CD4-positive, alpha-beta T cell treated with Interleukin-15 for 1 hour (primary cell): ENCODE measurements around the gene MYCT1.
"Not testable (repeated sequence)": the region's sequence is repeated elsewhere in the genome, so short reads cannot be mapped to it uniquely, and the experiment has no call there.

ENCODE experiments used
- DNase-seq: peaks from one replicate; pipeline ENCODE4 v3.0.0-alpha.2; 2020

The MYCT1 gene, protein sequence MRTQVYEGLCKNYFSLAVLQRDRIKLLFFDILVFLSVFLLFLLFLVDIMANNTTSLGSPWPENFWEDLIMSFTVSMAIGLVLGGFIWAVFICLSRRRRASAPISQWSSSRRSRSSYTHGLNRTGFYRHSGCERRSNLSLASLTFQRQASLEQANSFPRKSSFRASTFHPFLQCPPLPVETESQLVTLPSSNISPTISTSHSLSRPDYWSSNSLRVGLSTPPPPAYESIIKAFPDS

DNA sequence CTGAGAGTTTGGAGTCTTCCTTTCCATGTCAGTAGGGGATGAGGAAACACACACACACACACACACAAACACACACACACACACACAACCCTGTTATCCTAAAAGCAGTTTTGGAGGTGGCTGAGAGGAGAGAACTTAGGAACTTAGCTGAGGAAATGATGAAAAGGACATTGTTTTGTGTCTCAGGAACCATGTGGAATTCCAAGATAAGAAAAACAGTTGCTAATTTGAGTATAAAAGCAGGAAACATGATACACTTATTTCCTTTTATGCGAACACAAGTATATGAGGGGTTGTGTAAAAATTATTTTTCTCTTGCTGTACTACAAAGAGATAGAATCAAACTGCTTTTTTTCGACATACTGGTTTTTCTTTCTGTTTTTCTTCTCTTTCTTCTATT lies at the start of gene MYCT1:
Gene MYCT1 (plus strand): TSS at position 264 of the 400 bp plus-strand sequence. CDS start 6 bp downstream, at position 270.
- DNase-seq: no peak

DNA sequence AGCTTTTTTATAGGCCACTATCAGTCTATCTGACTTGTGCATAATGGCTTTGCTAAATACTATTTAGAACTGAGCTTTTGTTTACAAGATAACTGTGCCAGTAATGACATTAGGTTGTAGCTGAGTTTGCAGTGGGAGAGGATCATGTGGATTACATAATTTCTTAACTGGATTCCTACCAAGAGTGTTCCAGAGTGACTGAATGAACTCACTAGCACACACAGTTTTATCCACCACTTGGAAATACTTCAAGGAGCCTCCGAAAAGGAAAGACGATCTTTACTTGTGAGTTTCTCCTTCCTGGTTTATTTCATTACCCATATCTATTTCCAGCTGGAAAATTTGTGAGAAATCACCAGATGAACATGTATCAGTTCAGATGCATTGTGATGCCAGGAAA lies 49.6 kb upstream of the MYCT1 start:
- no peak for DNase-seq

DNA sequence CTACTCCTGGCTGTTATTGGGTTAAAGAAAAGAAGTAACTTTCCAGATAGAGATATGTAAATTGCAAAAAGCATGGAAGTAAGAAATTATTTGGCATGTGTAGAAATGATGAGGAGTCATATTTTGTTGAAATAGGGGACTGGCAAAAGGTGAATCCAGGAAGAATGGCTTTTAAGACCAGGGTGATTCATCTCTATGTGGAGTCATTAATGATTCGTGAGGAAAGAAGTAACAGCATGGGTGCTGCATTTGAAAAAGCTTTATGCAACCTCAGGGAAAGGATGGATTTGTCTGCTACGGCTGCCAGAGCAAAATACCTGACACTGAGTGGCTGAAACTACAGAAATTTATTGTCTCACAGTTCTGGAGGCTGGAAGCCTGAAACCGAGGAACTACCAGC lies 45.7 kb upstream of the MYCT1 start:
- no peak for DNase-seq

DNA sequence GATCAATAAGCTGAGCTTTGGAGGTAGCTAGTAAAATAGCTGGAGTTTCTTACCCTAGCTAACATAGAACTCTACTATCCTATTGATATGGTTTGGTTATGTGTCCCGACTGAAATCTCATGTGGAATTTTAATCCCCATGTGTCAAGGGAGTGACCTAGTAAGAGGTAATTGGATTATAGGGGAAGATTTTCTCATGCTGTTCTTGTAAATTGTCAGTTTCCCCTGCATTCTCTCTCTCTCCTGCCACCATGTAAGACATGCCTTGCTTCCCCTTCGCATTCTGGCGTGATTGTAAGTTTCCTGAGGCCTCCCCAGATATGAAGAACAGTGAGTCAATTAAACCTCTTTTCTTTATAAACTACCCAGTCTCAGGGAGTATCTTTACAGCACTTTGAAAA lies 35.9 kb upstream of the MYCT1 start:
- no peak for DNase-seq

- no peak for DNase-seq
These were observed 27.8 kb upstream of the MYCT1 start for GRCh38 chr6:152669895-152670294.

DNA sequence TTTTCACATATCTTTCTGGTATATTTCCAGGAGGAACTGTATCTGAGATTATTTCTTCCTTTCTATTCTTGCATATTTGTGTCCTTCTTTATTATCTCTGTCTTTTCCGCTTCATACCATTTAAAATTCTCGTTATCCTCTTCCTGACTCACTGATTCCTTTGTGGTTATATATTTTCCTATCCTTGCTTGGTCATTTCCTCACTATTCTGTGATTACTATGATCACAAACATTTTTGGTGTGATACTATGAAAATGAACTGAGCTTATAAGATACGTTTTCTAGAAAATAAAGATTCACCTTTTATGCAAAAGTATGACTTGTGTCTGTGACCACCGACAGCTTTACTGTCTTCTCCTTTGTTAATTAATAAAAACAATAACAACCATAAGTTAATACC lies 26.5 kb upstream of the MYCT1 start:
- DNase-seq: no peak

DNA sequence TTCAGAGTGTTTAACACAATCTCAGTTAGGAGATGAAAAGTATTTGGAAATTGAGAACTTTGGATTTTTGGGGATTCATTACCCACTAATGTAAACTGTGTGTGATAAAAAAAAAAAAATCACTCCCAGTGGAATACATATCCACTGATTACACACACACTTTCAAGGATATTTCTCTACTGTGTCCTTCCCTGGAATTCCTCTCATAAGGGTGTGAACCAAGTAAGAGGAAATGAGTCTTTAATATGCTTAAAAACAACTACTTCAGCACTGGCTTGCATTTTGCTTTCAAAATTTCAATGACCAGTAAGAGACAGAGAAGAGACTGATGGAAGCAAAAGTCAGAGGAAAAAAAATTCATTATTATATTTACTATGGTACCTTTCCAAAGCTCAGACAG lies 24.5 kb upstream of the MYCT1 start:
- DNase-seq: no peak

GRCh38 chr6:152680151-152680550 lies 17.5 kb upstream of the MYCT1 start:
- no peak for DNase-seq

DNA sequence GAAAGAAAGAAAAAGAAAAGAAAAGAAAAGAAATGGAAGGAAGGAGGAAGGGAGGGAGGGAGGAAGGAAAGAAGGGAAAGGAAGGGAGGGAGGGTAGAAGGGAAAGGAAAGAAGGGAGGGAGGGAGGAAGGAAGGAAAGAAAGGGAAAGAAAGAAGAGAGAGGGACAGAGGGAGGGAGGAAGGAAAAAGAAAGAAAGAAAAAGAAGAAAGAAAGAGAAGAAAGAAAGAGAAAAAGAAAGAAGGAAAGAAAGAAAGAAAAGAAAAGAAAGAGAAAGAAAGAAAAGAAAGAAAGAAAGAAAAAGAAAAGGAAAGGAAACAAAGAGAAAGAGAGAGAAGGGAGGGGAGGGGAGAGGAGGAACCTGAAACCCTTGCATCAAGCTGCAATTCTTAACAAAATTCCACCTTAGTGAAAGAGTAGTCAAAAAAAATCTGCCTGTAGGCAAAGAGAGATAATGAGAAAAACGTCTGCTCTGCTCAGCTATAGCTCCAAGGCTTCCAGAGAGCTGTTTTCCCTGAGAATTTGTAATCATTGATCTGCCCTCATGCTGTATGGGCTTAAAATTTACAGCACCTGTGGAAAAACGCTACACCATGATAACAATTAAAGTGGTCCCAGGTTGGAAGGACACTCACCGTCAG lies 16.7 kb upstream of the MYCT1 start:
- DNase-seq: no peak

DNA sequence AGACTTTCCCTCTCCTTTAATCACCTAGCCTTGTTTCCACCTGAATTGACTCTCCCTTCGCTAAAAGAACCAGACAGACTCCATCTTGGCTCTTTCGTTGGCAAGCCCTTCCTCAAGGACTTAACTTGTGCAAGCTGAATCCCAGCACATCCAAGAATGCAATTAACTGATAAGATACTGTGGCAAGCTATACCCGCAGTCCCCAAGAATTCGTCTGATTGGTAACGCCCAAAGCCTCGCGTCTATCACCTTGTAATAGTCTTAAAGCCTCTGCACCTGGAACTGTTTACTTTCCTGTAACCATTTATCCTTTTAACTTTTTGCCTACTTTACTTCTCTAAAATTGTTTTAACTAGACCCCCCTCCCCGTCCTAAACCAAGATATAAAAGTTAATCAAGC lies 15.6 kb upstream of the MYCT1 start:
- no peak for DNase-seq

GRCh38 chr6:152682935-152683334 lies 14.8 kb upstream of the MYCT1 start:
- DNase-seq: not testable (repeated sequence)

- DNase-seq: no peak
These were observed 11.9 kb upstream of the MYCT1 start for GRCh38 chr6:152685819-152686218.

DNA sequence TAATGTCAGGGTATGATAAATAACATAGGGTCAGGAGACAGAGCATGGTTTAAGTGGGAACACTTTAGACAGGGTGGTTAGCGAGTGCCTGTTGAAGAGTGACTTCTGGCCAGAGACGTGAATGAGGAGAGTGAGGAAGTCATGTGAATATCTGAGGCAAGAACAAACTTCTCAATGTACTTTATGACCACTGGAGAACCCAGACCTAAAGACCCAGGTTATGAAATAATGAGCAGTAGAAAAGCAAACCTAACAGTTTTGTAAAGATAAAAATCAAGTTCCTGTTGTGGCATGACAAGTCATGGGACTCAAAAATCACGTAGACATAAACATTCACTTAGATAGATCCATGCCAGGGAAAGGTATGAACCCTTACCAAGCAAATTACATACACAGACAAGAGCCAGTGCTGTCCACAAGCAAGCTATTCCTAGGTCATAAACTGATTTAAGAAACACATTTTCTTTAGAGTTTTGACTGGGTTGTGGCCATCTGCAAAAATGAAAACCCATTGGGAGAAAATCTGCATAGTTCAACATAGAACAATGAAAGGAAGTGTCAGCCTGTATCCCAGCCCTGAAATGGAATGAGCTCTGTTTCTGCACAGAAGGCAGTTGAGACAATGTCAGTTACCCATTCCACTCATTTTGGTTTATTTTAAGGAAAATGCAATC lies 2.2 kb upstream of the MYCT1 start:
- no peak for DNase-seq

GRCh38 chr6:152696522-152696921 lies 1.2 kb upstream of the MYCT1 start:
- DNase-seq: no peak

DNA sequence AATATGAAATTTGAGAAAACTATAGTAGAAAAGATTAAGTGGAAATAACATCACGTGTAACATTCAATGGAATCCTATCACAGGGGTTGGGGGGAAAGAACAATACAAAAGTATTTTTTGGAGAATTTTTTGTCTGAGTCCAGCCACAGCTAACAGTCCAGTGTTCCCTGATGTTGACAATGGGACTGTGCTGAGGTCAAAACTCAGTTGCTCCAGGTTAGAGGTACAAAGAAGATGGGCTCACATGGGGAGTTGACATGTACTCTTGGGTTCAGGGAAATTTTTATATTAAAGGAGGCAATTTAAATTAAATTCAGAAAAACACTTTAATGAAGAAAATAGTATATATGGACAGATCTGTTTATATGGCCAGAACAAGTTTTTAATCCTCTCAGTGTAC lies 995 bp downstream of the MYCT1 start:
- no peak for DNase-seq

- no peak for DNase-seq
These were observed 2.7 kb downstream of the MYCT1 start for GRCh38 chr6:152700427-152700826.

- DNase-seq: no peak
These were observed 3.6 kb downstream of the MYCT1 start for GRCh38 chr6:152701081-152701862.

DNA sequence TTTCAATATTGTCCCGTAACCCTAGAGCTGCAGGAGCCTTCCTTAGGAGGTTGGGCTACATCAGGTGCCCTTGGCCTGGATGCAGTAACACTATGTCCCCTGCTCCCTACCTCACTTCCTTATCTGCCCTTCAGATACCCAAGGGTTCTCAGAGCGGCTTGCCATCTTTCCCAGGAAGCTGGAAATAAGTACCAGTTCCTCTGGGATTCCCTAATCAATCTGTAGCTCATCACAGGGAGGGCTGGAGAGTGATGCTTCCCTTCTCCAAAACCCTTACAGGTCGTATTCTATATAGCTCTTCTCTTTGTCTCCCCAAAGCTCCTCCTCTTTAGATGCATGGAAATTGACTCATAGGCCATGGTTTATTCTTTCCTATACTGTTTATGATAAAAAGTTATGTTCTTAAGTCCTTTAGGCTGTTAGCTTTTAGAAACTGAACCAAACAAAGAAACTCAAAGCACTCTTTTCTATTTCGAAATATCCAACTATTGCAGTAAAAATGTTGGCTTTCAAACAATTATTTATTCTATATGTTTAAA lies 4.2 kb downstream of the MYCT1 start:
- DNase-seq: no peak

DNA sequence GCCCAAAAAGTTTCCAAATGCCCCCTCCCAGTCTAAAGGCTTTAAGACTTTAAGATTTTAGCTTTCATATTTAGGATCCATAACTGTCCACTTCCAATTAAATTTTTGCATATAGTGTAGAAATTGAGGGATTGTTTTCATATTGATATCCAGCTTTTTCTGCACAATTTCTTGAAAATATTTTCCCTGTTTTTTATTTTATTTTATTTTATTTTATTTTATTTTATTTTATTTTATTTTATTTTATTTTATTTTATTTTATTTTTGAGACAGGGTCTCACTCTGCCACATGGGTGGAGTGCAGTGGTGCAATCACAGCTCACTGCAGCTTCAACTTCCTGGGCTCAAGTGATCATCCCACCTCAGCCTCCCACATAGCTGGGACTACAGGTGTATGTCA lies 6.1 kb downstream of the MYCT1 start:
- not testable (repeated sequence) for DNase-seq

DNA sequence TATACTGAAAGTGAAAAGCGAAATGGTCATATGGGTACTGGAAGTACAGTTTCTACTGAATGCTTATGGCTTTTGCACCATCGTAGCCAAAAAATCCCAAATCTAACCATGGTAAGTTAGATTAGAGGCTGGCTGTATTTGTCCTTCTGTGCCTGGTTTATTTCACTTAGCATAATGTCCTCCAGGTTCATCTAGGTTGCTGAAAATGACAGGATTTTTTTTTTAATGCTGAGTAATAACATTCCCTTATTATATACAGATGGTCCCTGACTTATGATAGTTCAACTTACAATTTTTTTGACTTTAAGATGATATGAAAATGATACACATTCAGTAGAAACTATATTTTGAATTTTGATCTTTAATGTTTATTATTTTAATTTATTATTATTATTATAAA lies 7.6 kb downstream of the MYCT1 start:
- no peak for DNase-seq

GRCh38 chr6:152716322-152716721 lies 18.6 kb downstream of the MYCT1 start:
- DNase-seq: no peak

- DNase-seq: no peak
These were observed 23.3 kb downstream of the MYCT1 start for GRCh38 chr6:152720974-152721373.

- DNase-seq: no peak
These were observed 24.3 kb downstream of the MYCT1 start for GRCh38 chr6:152721956-152722355.
